Fibroblast of skin of left biceps (primary cell): ENCODE data around the gene CAT.
A peak's percentile ranks its signal among the peaks of the same experiment; 100 is the strongest.

Experiments used
- DNase-seq, 2 experiments: peaks; one replicate each; pipeline ENCODE4 v3.0.0-alpha.2; 2013; ENCODE audit warnings: low read depth in 2 of 2

The CAT gene

GRCh38 chr11:34459507-34460162 lies 20.9 kb downstream of the CAT start:
- no peak for DNase-seq

GRCh38 chr11:34460278-34460677 lies 21.5 kb downstream of the CAT start:
- DNase-seq, result no peak

DNA sequence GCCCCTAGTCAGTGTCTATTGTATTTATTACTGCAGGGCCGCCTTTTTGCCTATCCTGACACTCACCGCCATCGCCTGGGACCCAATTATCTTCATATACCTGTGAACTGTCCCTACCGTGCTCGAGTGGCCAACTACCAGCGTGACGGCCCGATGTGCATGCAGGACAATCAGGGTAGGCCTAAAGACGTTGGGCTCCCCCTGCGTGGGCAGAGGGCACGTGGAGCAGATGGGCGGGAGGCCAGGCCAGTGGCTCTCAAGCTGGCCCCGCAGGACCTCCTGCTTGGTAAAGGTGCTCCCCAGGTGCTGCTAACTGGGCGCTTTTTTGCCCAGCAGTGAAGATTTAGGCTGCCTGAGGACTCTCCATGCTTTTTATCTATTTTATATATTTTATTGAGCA lies 22.5 kb downstream of the CAT start:
- no peak for DNase-seq

DNA sequence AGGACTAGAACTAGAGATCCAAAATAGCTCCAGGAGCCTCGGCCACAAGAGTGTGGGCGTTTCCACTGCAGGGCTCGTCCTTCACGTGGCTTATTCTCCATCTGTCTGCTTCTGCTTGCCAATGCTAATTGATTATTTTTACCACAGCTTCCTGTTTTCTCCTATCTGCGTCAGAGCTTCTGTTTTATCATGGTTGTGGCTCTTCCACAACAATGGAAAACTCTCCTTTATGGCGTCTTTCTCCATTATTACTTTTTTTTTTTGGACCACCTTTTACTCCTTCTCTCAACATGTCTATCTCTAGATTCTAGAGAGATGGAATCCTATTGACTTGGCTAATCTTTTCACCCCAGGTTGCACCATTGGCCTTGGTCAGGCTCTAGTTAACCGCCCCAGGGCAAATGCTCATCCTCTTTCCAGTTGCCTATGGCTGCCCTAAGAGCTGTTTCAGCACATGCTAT lies 25.9 kb downstream of the CAT start:
- no peak for DNase-seq

DNA sequence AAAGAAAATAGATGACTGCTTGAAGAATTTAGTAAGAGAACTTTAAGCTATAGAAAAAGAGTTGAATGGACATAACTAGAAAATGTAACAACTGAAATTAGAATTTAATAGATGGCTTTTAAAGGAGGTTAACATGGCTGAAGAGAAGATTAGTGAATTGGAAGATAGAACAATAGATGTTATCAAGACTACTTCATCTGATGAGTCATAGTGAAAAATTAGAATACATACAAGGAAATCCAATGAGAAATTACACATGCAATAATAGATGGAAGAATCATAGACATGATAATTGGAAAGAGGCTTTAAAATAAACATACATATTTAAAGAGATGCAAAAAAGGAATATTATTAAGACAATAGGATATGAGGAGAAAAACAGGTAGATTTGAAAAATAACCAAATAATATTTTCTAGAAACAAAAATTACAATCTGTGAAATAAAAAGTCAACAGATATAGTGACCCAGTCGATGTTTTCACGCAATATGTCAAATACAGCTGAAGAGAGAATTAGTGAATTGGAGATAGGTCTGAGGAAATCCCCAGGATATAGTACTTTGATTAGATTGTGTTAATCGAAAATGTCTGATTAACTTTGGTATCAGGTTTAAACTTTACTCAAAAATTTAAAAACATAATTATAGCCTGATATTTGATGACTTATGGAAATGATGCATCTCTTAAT lies 28.2 kb downstream of the CAT start:
- DNase-seq, result no peak

DNA sequence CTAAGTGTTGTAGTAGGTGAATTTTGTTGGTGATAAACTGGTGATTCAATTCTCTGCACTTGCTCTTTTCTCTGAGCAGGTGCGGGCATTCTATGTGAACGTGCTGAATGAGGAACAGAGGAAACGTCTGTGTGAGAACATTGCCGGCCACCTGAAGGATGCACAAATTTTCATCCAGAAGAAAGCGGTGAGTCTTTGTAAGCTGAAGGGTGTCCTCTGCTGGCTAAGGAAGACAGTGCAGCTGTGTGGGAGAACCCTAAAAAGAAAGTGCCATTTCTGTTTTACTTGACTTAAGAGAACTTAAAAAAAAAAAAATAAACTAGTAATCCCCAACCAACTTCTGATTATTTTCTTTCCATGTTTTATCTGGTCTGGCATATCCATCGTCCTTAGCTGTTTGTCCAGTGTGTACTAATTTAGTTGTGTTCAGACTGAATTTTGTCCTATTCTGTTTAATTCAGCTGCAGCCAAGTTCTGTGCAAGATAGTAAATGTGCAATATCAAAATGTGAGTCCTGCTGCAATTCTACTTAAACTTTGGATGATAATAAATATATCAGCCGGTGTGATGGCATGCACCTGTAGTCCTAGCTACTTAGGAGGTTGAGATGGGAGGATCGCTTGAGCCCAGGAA lies 29.6 kb downstream of the CAT start:
- no peak for DNase-seq

DNA sequence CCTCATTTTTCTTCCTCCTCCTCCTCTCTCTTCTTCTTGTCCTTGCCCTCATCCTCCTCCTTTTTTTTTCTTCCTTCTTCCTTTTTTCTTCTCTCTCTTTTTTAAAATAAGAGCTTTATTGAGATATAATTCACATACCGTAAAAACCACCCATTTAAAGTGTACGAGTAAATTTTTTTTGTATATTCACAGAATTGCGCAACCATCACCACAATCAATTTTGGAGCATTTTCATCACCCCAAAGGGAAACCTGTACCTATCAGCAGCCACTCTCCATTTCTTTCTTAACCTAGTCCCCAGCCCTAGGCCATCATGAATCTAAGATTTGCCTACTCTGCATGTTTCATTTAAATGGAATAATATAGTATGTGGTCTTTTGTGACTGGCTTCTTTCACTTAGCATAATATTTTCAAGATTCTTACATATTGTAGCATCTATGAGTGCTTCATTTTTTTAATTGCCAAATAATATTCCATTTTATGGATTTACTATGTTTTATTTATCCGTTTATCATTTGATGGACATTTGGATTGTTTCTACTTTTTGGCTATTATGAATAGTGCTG lies 35.0 kb downstream of the CAT start:
- DNase-seq, result no peak

- DNase-seq, result no peak
These were observed 36.9 kb downstream of the CAT start for GRCh38 chr11:34475656-34476055.

GRCh38 chr11:34476849-34477248 lies 38.1 kb downstream of the CAT start:
- DNase-seq, result no peak

- DNase-seq, result no peak
These were observed 40.3 kb downstream of the CAT start for GRCh38 chr11:34478845-34479663.

GRCh38 chr11:34480314-34480713 lies 41.6 kb downstream of the CAT start:
- no peak for DNase-seq

GRCh38 chr11:34481307-34481706 lies 42.6 kb downstream of the CAT start:
- no peak for DNase-seq

- DNase-seq, result no peak
These were observed 44.6 kb downstream of the CAT start for GRCh38 chr11:34483106-34483874.

- no peak for DNase-seq
These were observed 48.7 kb downstream of the CAT start for GRCh38 chr11:34487430-34487829.

GRCh38 chr11:34488855-34489557 lies 50.3 kb downstream of the CAT start:
- no peak for DNase-seq

DNA sequence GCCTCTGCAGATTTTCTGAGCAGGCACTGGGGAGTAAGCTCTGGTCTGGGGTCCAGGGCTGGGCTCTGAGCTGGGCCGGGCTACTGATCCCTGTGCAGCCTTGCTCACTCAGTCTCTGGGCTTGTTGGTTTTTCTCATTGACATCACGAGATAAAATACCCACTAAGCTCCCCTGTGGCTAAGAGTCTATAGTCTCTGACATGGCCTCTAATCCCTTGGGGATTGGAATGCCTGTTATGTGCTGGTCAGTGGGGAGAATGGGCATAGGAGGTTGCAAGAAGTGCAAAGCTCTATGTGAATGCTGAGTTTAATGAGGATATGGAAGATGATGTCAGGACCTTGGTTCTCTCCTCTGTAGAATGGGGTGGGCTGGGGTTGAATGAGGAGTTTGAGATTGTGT lies 51.6 kb downstream of the CAT start:
- DNase-seq, result no peak

DNA sequence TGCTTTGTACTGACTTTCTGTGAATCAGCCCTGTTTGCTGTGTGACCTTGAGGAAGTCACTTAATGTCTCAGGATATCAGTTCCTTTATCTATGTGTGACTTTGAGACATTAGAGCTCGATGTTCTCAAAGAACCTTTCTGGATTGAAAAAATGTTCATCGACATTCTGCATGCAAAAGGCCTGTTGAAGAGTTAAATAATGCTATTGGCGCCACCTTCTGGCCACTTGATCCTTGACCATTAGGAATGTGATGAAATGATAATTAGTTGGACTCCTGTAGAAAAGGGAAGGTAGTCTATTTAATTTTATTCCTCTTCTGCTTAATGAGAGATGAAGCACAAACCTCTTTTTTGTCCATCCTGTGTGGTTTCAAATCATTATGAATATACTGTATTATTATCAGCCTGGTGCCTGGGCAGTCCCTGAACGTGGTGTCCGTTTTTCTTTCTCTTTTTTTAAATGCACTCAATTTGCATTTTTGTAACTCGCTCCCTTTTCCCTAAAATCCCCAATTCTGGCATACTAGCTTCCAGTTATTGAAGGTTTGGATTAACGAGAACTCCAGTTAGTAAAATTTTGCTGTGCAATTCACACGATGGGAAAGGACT lies 54.2 kb downstream of the CAT start:
- DNase-seq, result peak; percentile 20 to 30

DNA sequence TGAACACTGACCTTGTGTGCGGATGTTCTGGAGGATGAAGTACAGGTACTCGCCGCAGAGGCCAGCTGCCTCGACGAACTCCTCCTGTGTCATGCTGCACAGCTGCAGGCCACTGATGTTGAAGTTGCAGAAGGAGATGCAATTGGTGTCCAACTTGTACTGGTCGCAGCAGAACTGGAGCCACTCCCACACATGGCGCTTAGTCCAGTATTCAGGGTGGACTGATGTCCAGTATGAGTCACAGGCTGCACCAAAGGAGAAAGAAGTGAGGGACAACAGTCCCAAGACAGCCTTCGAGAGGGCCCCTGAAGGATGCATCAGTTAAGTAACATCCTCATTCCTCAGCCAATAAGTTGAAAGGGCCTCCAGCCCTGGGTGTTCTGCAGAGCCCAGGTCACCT lies 54.7 kb downstream of the CAT start:
- no peak for DNase-seq

- DNase-seq, result no peak
These were observed 55.3 kb downstream of the CAT start for GRCh38 chr11:34493926-34494595.
